NCI-H1105 (cell line): ENCODE measurements around the gene SHC3.

Experiments used
- DNase-seq: peaks from one replicate; lab custom pipeline; 2025; lab: John Stamatoyannopoulos, UW

SHC3 gene

GRCh38 chr9:89154218-89154617, 24.4 kb downstream of the SHC3 start:
- DNase-seq, result no peak

GRCh38 chr9:89153232-89154017, 25.2 kb downstream of the SHC3 start:
- no peak for DNase-seq

- DNase-seq, result no peak
These were observed 28.9 kb downstream of the SHC3 start for GRCh38 chr9:89149726-89150125.

GRCh38 chr9:89145097-89145496, 33.5 kb downstream of the SHC3 start:
- DNase-seq, result no peak

- DNase-seq, result no peak
These were observed 34.4 kb downstream of the SHC3 start for GRCh38 chr9:89144238-89144637.

GRCh38 chr9:89143266-89143665, 35.4 kb downstream of the SHC3 start:
- DNase-seq, result no peak

- no peak for DNase-seq
These were observed 39.2 kb downstream of the SHC3 start for GRCh38 chr9:89139455-89139854.

GRCh38 chr9:89138463-89139390, 39.9 kb downstream of the SHC3 start:
- DNase-seq, result no peak

GRCh38 chr9:89137542-89138462, 40.8 kb downstream of the SHC3 start:
- no peak for DNase-seq

GRCh38 chr9:89135591-89136166, 42.9 kb downstream of the SHC3 start:
- DNase-seq, result no peak

GRCh38 chr9:89134709-89135108, 43.9 kb downstream of the SHC3 start:
- DNase-seq, result no peak

- no peak for DNase-seq
These were observed 55.7 kb downstream of the SHC3 start for GRCh38 chr9:89122949-89123348.

GRCh38 chr9:89120704-89121103, 57.9 kb downstream of the SHC3 start:
- DNase-seq, result no peak

- DNase-seq, result no peak
These were observed 61.8 kb downstream of the SHC3 start for GRCh38 chr9:89116805-89117192.

- DNase-seq, result no peak
These were observed 62.4 kb downstream of the SHC3 start for GRCh38 chr9:89116064-89116804.

GRCh38 chr9:89115426-89115825, 63.2 kb downstream of the SHC3 start:
- no peak for DNase-seq

- no peak for DNase-seq
These were observed 63.9 kb downstream of the SHC3 start for GRCh38 chr9:89114741-89115140.

- DNase-seq, result no peak
These were observed 64.8 kb downstream of the SHC3 start for GRCh38 chr9:89113851-89114250.

- no peak for DNase-seq
These were observed 66.4 kb downstream of the SHC3 start for GRCh38 chr9:89112243-89112642.

- DNase-seq, result no peak
These were observed 69.0 kb downstream of the SHC3 start for GRCh38 chr9:89109666-89110065.

GRCh38 chr9:89107406-89107805, 71.2 kb downstream of the SHC3 start:
- DNase-seq, result no peak
